Transverse colon (tissue), 4 donors: ENCODE results near the gene CDH12.

Source experiments
- CTCF ChIP-seq, 5 experiments: fragments of 200-600 bp in 3 of 5; fragments of 450-650 bp in 2 of 5; sonication (generic) in 3 of 5; IDR thresholded peaks; 1 replicate in 2 of 5; 2 replicates in 3 of 5; pipeline ENCODE4 v1.5.1; 2016 to 2017; ENCODE audit warnings: antibody characterized with exemption in 5 of 5, inconsistent platforms in 3 of 5, mild to moderate bottlenecking in 2 of 5, moderate library complexity in 1 of 5
- EP300 ChIP-seq: sonication (generic); formaldehyde crosslinking; IDR thresholded peaks from one replicate; pipeline ENCODE4 v1.6.1; 2017; ENCODE audit warnings: antibody characterized with exemption, low read depth
- POLR2A ChIP-seq: fragments of 450-650 bp; IDR thresholded peaks from one replicate; pipeline ENCODE4 v1.6.1; 2016; ENCODE audit warnings: antibody characterized with exemption, mild to moderate bottlenecking, moderate library complexity
- POLR2AphosphoS5 ChIP-seq, 3 donors: sonication (generic); formaldehyde crosslinking; IDR thresholded peaks; one replicate each; pipeline ENCODE4 v1.6.1; 2016; ENCODE audit warnings: antibody characterized with exemption in 3 of 3

- TF ChIP-seq CTCF (IDR thresholded peaks at IDR 0.05) (no peak), EP300 (no peak), POLR2A (no peak), POLR2AphosphoS5 (IDR thresholded peaks at IDR 0.05) (no peak)
Observed at GRCh38 chr5:22319798-22320197, 533.3 kb downstream of the CDH12 start.
